ENCODE results near the gene PRR18. TPM values are rescaled to one million over a fixed set of nuclear protein-coding genes. Genes with fewer than 3 reads are reported as not detected.
"Not testable (repeated sequence)": the region's sequence is repeated elsewhere in the genome, so short reads cannot be mapped to it uniquely, and the experiment has no call there.

The PRR18 gene
- polyA plus RNA-seq (ENCODE audit: insufficient read length in 3 of 3): under 1 TPM; 0.21 to 0.35 (median 0.25) TPM

- no peak for DNase-seq (ENCODE audit: low read depth in 3 of 3, low spot score in 2 of 3)
Observed at GRCh38 chr6:166308033-166308768, at the start of gene PRR18. Gene PRR18, minus strand, starts transcription at chr6:166308392. Its CDS starts 250 bp downstream, at chr6:166308142.

GRCh38 chr6:166355552-166355951, 47.4 kb upstream of the PRR18 start:
- no peak for DNase-seq (ENCODE audit: low read depth in 3 of 3, low spot score in 2 of 3)

- DNase-seq (ENCODE audit: low read depth in 3 of 3, low spot score in 2 of 3): no peak
Observed at GRCh38 chr6:166354965-166355364, 46.8 kb upstream of the PRR18 start.

GRCh38 chr6:166354143-166354542, 46.0 kb upstream of the PRR18 start:
- no peak for DNase-seq (ENCODE audit: low read depth in 3 of 3, low spot score in 2 of 3)

- no peak for DNase-seq (ENCODE audit: low read depth in 3 of 3, low spot score in 2 of 3)
Observed at GRCh38 chr6:166353507-166353906, 45.3 kb upstream of the PRR18 start.

- DNase-seq (ENCODE audit: low read depth in 3 of 3, low spot score in 2 of 3): no peak
Observed at GRCh38 chr6:166352923-166353322, 44.7 kb upstream of the PRR18 start.

GRCh38 chr6:166351715-166352285, 43.6 kb upstream of the PRR18 start:
- no peak for DNase-seq (ENCODE audit: low read depth in 3 of 3, low spot score in 2 of 3)

GRCh38 chr6:166348305-166348949, 40.2 kb upstream of the PRR18 start:
- DNase-seq (ENCODE audit: low read depth in 3 of 3, low spot score in 2 of 3): no peak

GRCh38 chr6:166346965-166347364, 38.8 kb upstream of the PRR18 start:
- DNase-seq (ENCODE audit: low read depth in 3 of 3, low spot score in 2 of 3): no peak

GRCh38 chr6:166346449-166346848, 38.3 kb upstream of the PRR18 start:
- no peak for DNase-seq (ENCODE audit: low read depth in 3 of 3, low spot score in 2 of 3)

- DNase-seq (ENCODE audit: low read depth in 3 of 3, low spot score in 2 of 3): not testable (repeated sequence)
Observed at GRCh38 chr6:166345672-166346071, 37.5 kb upstream of the PRR18 start.

GRCh38 chr6:166344921-166345320, 36.7 kb upstream of the PRR18 start:
- not testable (repeated sequence) for DNase-seq (ENCODE audit: low read depth in 3 of 3, low spot score in 2 of 3)

- no peak for DNase-seq (ENCODE audit: low read depth in 3 of 3, low spot score in 2 of 3)
Observed at GRCh38 chr6:166344240-166344639, 36.0 kb upstream of the PRR18 start.

- no peak for DNase-seq (ENCODE audit: low read depth in 3 of 3, low spot score in 2 of 3)
Observed at GRCh38 chr6:166343150-166343487, 34.9 kb upstream of the PRR18 start.

- peak in 2 of 3 donors; percentile 75 to 76 for DNase-seq (ENCODE audit: low read depth in 3 of 3, low spot score in 2 of 3)
Observed at GRCh38 chr6:166342349-166343149, 34.4 kb upstream of the PRR18 start, which contains the start of gene SFT2D1. Gene SFT2D1, minus strand, starts transcription at chr6:166342545. Its CDS starts 64 bp downstream, at chr6:166342481.

- no peak for DNase-seq (ENCODE audit: low read depth in 3 of 3, low spot score in 2 of 3)
Observed at GRCh38 chr6:166341977-166342348, 33.8 kb upstream of the PRR18 start.

- no peak for DNase-seq (ENCODE audit: low read depth in 3 of 3, low spot score in 2 of 3)
Observed at GRCh38 chr6:166341464-166341863, 33.3 kb upstream of the PRR18 start.

- DNase-seq (ENCODE audit: low read depth in 3 of 3, low spot score in 2 of 3): no peak
Observed at GRCh38 chr6:166338854-166339253, 30.7 kb upstream of the PRR18 start.

GRCh38 chr6:166336847-166337246, 28.7 kb upstream of the PRR18 start:
- no peak for DNase-seq (ENCODE audit: low read depth in 3 of 3, low spot score in 2 of 3)

- no peak for DNase-seq (ENCODE audit: low read depth in 3 of 3, low spot score in 2 of 3)
Observed at GRCh38 chr6:166335378-166336302, 27.4 kb upstream of the PRR18 start.
